Left lobe of liver (tissue), 2 donors: Measurements from ENCODE around the gene SOS1. TPM values are rescaled to one million over a fixed set of nuclear protein-coding genes. Genes with fewer than 3 reads are reported as not detected.
A peak's percentile ranks its signal among the peaks of the same experiment; 100 is the strongest.
"Not testable (repeated sequence)": the region's sequence is repeated elsewhere in the genome, so short reads cannot be mapped to it uniquely, and the experiment has no call there.

ENCODE experiments used
- ATAC-seq: fragments of 200-7000 bp; cut with Tn5 transposase; one replicate; pipeline ENCODE4 v1.9.1; 2020; ENCODE audit warnings: mild to moderate bottlenecking, moderate library complexity
- DNase-seq: peaks from one replicate; pipeline ENCODE4 v3.0.0-alpha.2; 2020; ENCODE audit warnings: low spot score
- total RNA-seq: library from RNA; stranded (reverse); gene quantifications from one replicate; pipeline ENCODE4 v1.2.1, GENCODE V29; 2021
- donor health status: DM: no; HTN: no; CAD: no; lungs with moderate emphysema.
- donor health status: DM: no; HTN: yes; CAD: no.

SOS1 gene
- total RNA-seq, 1 donor from 2014 or later, result 14.1 TPM

GRCh38 chr2:39107724-39108273 is 13.1 kb downstream of the SOS1 start:
- ATAC-seq (no peak), DNase-seq (no peak)

GRCh38 chr2:39107156-39107555 is 13.7 kb downstream of the SOS1 start:
- DNase-seq (no peak), ATAC-seq (peak; percentile 56)

GRCh38 chr2:39099870-39100728 is 20.8 kb downstream of the SOS1 start:
- ATAC-seq, result no peak
- DNase-seq, result no peak

GRCh38 chr2:39099310-39099869 is 21.5 kb downstream of the SOS1 start:
- ATAC-seq, result no peak
- no peak for DNase-seq

- ATAC-seq (no peak), DNase-seq (no peak)
These were observed 25.2 kb downstream of the SOS1 start for GRCh38 chr2:39095624-39096023.

GRCh38 chr2:39094717-39095363 is 26.0 kb downstream of the SOS1 start:
- peak; percentile 15 for ATAC-seq
- no peak for DNase-seq

- ATAC-seq (peak; percentile 48), DNase-seq (no peak)
These were observed 27.5 kb downstream of the SOS1 start for GRCh38 chr2:39093218-39093898.

- ATAC-seq (no peak), DNase-seq (no peak)
These were observed 29.3 kb downstream of the SOS1 start for GRCh38 chr2:39091543-39091942.

- no peak for ATAC-seq
- DNase-seq, result no peak
These were observed 29.8 kb downstream of the SOS1 start for GRCh38 chr2:39091063-39091462.

GRCh38 chr2:39080152-39080551 is 40.7 kb downstream of the SOS1 start:
- no peak for DNase-seq

GRCh38 chr2:39069890-39070465 is 50.9 kb downstream of the SOS1 start:
- ATAC-seq (no peak), DNase-seq (no peak)

More at GRCh38 chr2:39080152-39080551, 40.7 kb downstream of the SOS1 start:
- ATAC-seq, result no peak

GRCh38 chr2:39069136-39069515 is 51.7 kb downstream of the SOS1 start:
- ATAC-seq (no peak), DNase-seq (no peak)

GRCh38 chr2:39068299-39069135 is 52.3 kb downstream of the SOS1 start:
- ATAC-seq, result no peak
- DNase-seq, result no peak

GRCh38 chr2:39065616-39066015 is 55.2 kb downstream of the SOS1 start:
- DNase-seq (no peak), ATAC-seq (no peak)

- ATAC-seq (no peak), DNase-seq (no peak)
These were observed 58.5 kb downstream of the SOS1 start for GRCh38 chr2:39062320-39062719.

- no peak for DNase-seq
- ATAC-seq, result no peak
These were observed 59.6 kb downstream of the SOS1 start for GRCh38 chr2:39061280-39061679.

GRCh38 chr2:39059366-39059952 is 61.4 kb downstream of the SOS1 start:
- peak; percentile 59 for ATAC-seq
- no peak for DNase-seq

- ATAC-seq (no peak), DNase-seq (no peak)
These were observed 62.8 kb downstream of the SOS1 start for GRCh38 chr2:39058101-39058500.

GRCh38 chr2:39052665-39053064 is 68.2 kb downstream of the SOS1 start:
- ATAC-seq, DNase-seq: not testable (repeated sequence)
